ENCODE measurements around the gene TBC1D7.

GRCh38 chr6:13284646-13285045 lies 43.7 kb downstream of the TBC1D7 start:
- TF ChIP-seq, protein P1, sequence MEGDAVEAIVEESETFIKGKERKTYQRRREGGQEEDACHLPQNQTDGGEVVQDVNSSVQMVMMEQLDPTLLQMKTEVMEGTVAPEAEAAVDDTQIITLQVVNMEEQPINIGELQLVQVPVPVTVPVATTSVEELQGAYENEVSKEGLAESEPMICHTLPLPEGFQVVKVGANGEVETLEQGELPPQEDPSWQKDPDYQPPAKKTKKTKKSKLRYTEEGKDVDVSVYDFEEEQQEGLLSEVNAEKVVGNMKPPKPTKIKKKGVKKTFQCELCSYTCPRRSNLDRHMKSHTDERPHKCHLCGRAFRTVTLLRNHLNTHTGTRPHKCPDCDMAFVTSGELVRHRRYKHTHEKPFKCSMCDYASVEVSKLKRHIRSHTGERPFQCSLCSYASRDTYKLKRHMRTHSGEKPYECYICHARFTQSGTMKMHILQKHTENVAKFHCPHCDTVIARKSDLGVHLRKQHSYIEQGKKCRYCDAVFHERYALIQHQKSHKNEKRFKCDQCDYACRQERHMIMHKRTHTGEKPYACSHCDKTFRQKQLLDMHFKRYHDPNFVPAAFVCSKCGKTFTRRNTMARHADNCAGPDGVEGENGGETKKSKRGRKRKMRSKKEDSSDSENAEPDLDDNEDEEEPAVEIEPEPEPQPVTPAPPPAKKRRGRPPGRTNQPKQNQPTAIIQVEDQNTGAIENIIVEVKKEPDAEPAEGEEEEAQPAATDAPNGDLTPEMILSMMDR (IDR thresholded peaks at IDR 0.05; ENCODE audit: insufficient read depth, low read depth, low read length) = no peak
- TF ChIP-seq EZH2 (IDR thresholded peaks at IDR 0.05; ENCODE audit: insufficient read depth, low read length) = no peak
